Activated T-helper 9 cell treated with anti-CD3 and anti-CD28 coated beads, Interleukin-2, amount 50 U/mL, for 16 hours (primary cell): ENCODE measurements around the gene CEP55.

ENCODE experiments used
- DNase-seq: peaks from one replicate; pipeline ENCODE4 v3.0.0-alpha.2; 2020; ENCODE audit warnings: low read depth

The CEP55 gene

GRCh38 chr10:93469454-93469853 is 27.0 kb upstream of the CEP55 start:
- DNase-seq, result no peak

- DNase-seq, result no peak
These were observed 25.2 kb upstream of the CEP55 start for GRCh38 chr10:93471110-93471651.

GRCh38 chr10:93473161-93473560 is 23.3 kb upstream of the CEP55 start:
- no peak for DNase-seq

GRCh38 chr10:93473804-93474472 is 22.5 kb upstream of the CEP55 start:
- no peak for DNase-seq

GRCh38 chr10:93475227-93475626 is 21.2 kb upstream of the CEP55 start:
- DNase-seq, result no peak

GRCh38 chr10:93475871-93476270 is 20.5 kb upstream of the CEP55 start:
- no peak for DNase-seq

- DNase-seq, result no peak
These were observed 19.7 kb upstream of the CEP55 start for GRCh38 chr10:93476756-93477155.

- no peak for DNase-seq
These were observed 17.5 kb upstream of the CEP55 start for GRCh38 chr10:93478873-93479272.

GRCh38 chr10:93481637-93482144 is 14.7 kb upstream of the CEP55 start:
- no peak for DNase-seq

GRCh38 chr10:93482145-93482834 is 14.1 kb upstream of the CEP55 start, which contains the start of gene MYOF:
MYOF (minus strand) TSS chr10:93482334; CDS start chr10:93482194, 140 bp downstream.
- DNase-seq, result peak; percentile 13

GRCh38 chr10:93485690-93486089 is 10.7 kb upstream of the CEP55 start:
- DNase-seq, result no peak

GRCh38 chr10:93488956-93489528 is 7.4 kb upstream of the CEP55 start:
- DNase-seq, result no peak

GRCh38 chr10:93491602-93492121 is 4.8 kb upstream of the CEP55 start:
- no peak for DNase-seq

- no peak for DNase-seq
These were observed 3.2 kb upstream of the CEP55 start for GRCh38 chr10:93493162-93493561.

GRCh38 chr10:93494494-93494893 is 1.9 kb upstream of the CEP55 start:
- no peak for DNase-seq

GRCh38 chr10:93495654-93496321 is 624 bp upstream of the CEP55 start:
- no peak for DNase-seq

- DNase-seq, result no peak
These were observed 1.8 kb downstream of the CEP55 start for GRCh38 chr10:93498166-93498565.

GRCh38 chr10:93501650-93502049 is 5.2 kb downstream of the CEP55 start:
- DNase-seq, result no peak

- DNase-seq, result no peak
These were observed 6.7 kb downstream of the CEP55 start for GRCh38 chr10:93503075-93503474.

GRCh38 chr10:93505075-93505474 is 8.7 kb downstream of the CEP55 start:
- DNase-seq, result no peak

GRCh38 chr10:93509816-93510215 is 13.4 kb downstream of the CEP55 start:
- no peak for DNase-seq

- no peak for DNase-seq
These were observed 16.2 kb downstream of the CEP55 start for GRCh38 chr10:93512565-93512964.
